Stimulated activated CD8-positive, alpha-beta memory T cell treated with anti-CD3 and anti-CD28 coated beads, Interleukin-7, amount 100 ng/mL, for 24 hours (primary cell): ENCODE data around the gene CPEB4.

Experiments used
- DNase-seq: peaks from one replicate; pipeline ENCODE4 v3.0.0-alpha.2; 2020; ENCODE audit warnings: low read depth

Gene CPEB4

DNA sequence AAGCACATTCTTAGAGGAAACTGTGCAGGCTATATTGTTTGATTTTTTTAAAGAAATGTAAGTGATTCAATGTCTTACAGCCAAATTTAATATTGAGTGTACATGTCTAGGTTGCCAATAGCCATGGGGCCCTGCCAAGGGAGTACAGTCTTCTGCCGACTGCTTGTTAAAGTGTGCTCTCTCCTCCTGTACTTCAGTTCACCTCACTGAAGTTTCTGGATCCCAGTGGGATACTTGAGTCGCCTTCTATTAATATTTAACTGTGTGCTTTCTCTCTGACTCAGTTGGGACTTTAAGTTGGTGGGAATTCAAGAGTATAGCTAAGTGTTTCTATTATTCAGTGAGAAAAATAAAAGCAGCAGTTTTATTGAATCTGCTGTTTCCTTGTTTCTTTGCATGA lies 56.4 kb downstream of the CPEB4 start:
- no peak for DNase-seq

DNA sequence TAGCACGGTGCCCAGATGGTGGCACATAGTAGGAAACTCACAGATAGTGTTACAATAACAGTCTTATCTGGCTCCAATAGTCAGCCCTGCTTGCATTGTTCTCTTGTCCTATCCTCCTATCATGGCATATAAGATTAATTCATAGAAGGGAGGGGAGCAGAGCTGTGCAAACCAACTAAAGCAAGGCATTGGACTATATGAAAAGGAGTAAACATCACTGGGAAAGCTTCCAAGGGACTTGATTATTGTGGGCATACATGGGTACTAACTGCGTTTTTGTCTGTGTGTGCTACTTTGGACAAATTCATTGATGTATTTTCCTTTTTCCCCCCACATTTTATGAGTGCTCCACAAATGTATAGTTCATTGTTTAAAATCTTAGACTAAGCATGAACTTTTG lies 57.0 kb downstream of the CPEB4 start:
- no peak for DNase-seq

DNA sequence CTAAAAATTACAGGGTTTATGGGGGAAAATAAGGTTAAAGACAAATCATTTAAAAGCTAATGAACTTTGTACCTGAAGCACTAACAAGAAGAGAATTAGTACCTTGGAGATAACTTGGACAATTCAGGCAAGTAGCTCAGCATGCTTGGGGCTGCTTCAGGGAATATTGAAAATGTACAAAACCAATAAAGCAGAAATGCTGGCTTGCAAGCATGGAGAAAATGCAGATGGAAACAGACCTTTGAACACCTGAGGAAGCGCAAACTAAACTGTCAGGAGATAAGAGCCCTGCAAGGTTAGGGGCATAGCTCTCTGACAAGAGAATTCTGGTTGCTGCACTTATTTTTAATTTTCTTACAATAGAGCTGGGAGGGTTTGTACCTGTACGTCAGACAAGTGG lies 58.2 kb downstream of the CPEB4 start:
- DNase-seq: no peak

DNA sequence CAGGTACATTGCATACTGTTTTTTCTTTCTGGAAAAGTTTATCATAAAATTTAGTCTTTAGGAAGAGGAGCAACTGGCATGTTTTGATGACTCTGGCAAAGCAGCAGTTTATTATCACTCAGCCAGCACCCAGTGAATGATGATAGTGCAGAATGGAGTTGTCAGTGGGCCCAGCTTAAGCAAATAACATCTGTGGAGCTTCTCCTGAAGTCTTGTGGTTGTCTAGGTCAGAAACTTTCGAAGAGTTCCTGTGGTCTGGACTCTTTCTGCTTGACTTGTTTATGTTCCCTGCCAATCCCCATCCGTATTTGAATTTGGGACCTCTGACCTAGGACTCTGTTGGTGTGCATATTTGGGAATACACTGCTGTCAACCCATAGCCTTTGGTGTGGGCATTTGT lies 62.7 kb downstream of the CPEB4 start:
- no peak for DNase-seq

DNA sequence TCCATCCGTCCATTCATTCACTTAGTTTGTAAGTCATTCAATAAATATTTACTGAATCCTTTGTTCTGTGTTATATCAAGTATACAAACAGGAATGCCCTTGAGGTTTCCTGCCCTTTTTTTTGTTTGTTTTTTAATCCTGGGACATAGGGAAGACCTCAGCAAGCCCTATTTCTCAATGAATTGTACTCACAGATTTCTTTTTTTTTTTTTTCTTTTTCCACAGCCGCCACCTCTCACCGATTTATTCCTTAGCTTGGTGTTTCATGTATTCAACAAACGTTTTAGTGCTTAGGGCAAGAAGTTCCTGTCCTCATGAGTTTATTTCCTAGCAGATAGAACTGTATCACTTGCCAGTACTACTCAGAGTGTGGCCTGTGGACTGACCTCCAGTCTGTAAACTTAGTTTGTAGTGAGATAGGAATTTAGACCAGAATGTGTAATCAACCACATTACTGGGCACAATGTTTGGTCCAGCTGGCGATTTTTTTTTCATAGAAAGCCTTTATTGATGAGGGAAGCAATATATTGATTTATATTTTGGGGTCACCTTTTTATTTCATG lies 65.5 kb downstream of the CPEB4 start:
- no peak for DNase-seq

DNA sequence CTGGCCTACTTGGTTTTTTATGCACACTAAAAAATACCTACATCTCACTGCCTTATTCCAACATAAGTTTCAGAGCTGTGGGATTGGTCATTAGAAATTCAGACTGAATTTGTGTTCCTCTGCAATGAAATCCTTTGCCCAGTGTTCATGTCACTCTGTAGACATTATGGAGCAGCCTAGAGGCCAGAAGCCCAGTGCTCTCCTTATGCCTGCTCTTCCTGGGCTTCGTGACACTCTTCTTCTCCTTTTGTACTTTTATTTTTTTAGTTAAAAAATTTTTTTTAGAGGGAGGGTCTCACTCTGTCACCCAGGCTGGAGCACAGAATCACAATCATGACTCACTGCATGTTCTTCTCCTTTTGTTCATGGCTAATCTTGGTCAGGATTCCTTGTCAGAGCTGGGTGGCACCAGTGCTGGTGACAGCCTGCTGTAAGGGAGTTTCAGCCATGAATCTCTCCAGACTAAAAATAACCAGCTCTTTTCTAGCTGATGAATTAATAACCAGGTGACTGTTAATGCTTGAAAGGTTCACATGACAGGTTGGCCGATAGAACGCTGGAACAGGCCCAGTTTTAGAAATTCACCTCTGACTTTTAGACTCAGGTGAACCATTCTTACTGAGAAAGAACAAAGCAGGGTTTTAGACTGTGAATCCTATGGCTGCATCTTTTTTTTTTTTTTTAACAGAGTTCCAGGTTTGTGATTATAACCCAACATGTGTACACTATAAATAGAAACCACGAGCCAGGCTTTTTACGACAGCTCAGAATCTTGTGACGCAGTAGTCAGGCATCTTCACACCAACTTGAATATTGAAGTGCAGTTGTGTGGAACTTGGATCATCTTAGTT lies 66.7 kb downstream of the CPEB4 start:
- no peak for DNase-seq

DNA sequence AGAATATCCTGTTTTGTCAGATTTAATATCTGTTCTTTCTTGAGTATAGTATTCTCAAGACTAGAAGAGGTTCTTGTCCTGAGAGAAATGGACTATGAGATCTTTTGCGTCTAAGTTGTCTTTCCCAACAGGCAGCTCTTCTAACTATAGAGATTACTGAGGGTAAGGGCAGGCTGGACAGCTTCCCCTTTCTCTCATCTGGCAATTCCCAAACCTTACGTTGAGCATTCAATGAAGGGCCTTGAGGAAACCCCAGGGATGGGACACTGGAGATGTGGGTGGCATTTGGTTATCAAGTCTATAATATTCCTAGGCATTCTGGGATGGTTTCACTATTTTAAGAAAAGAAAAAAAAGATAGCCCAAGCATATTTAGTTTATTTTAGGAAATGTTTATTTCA lies 72.8 kb downstream of the CPEB4 start:
- DNase-seq: no peak

DNA sequence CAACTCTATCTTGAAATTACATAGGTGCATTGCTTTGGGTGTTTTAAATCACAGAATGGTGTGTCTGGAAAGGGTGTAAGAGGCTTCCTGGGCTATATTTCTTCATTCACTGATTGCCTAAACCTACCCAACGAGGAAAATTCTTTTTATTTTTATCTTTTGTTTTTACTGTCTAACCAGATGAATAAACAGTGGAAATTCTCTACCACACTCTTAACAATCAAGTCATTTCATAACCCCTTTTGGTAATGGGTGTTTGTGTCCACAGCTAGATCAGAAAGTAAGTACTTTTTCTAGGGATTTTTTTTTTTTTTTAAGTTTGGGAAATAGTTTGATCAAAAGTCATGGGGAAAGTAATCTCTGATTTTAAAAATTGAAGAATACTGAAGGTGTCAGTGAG lies 73.3 kb downstream of the CPEB4 start:
- no peak for DNase-seq

DNA sequence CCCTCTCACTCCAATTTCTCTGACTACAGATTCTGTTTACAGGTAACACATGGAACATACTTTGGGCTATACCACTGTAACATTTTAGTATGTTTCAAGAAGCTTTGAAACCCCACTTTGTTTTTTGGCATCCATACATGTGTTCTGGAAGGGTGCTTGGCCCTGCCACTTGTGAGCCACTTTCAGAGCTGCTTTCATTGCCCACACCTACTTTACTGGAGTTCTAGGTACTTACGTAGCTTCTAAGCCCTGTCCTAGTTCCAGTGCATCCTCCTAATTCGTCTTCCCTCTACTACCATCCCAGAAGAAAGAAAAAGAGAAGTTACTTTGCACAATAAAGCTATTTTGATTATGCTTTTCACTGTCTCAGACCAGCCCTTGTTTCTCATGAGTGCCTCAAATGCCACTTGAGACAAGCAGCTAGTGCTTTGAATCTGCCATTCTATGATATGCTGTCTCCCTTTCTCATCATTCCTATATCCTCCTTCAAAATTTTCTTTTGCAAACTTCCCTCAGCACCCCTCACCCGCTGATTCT lies 74.4 kb downstream of the CPEB4 start:
- DNase-seq: no peak

DNA sequence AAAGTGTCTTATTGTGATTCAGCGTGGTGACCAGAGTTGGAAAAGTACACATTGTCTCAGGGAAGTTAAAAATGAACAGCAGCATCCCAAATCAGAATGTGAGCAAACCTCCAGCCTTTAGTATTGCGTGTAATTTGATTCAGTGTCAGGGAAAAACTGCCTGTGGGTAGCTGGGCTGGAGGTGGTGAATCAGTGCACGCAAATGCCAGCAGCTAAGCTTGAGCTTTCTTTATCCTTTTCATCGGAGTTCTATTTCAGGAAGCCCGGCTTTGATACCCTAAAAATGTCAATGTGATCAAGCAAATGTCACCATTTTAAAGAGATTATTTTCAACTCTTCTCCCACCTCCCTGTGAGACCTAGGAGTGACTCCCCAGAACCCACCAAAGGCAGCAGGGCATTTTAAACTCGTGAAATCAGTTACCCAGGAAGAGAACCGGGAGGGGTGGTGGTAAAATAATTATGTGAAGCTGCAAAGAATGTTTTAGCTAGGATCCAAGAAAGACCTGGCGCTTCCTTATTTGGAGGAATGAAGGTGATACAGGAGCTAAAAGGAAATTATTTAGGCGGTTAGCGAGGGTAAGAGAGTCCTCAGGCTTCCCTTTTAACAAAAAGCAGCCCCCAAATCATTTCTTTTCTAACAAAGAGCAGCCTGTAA lies 75.2 kb downstream of the CPEB4 start:
- no peak for DNase-seq

DNA sequence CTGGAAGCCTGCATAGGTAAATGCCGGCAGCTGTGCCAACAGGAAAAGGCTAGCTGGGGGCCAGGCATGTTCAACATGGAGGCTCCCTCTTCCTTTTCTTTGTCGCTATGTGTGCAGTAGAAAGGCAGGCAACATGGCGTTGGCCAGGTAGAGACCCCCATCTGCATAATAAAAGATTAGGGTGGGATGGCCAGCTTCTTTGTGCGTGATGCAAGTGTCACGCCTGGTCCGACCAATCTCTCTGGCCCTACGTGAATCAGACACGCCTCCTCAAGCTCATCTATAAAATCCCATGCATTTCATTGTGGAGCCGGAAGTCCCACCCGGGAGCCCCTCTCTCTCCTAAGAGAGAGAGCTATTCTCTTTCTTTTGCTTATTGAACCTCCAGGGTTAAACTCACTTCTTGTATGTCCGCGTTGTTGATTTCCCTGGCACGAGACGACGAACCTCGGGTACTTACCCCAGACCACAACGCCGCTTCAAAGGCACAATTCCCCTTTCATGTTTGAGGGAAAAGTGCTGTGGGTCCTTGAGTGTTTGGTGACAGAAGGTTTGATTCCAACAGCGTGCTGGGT lies 75.8 kb downstream of the CPEB4 start:
- no peak for DNase-seq

DNA sequence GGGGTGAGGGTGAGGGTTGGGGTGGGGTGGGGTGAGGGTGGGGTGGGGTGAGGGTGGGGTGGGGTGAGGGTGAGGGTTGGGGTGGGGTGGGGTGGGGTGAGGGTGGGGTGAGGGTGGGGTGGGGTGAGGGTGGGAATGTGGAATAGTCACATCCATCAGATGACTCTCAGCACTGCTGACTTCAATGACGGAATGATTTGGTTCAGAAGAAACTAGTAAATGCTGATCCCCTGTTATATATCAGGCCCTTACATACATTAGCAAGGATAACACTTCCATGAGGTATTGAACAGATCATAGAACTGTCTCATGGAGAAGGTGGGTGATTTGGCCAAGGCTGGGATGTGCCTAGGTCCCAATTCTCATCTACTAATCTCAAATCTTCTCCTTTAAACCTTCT lies 76.4 kb downstream of the CPEB4 start:
- no peak for DNase-seq

DNA sequence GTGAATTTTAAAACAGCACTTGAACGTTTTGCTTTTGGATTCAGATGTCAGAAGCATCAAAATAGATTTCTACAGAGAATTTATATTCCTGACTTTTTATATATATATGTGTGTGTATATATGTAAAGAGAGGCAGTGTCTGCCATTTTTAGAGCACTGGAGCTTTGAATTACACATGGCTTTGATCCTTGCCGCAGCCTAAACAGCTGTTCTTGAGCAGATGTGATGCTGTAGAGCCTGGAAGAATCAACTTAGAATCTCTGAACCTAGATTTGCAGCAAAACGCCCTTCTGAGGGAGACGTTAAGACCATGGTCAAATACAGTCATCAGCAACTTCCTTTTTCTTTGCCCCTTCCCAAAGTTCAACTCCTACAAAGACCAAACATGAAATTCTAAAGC lies 79.1 kb downstream of the CPEB4 start:
- DNase-seq: no peak

DNA sequence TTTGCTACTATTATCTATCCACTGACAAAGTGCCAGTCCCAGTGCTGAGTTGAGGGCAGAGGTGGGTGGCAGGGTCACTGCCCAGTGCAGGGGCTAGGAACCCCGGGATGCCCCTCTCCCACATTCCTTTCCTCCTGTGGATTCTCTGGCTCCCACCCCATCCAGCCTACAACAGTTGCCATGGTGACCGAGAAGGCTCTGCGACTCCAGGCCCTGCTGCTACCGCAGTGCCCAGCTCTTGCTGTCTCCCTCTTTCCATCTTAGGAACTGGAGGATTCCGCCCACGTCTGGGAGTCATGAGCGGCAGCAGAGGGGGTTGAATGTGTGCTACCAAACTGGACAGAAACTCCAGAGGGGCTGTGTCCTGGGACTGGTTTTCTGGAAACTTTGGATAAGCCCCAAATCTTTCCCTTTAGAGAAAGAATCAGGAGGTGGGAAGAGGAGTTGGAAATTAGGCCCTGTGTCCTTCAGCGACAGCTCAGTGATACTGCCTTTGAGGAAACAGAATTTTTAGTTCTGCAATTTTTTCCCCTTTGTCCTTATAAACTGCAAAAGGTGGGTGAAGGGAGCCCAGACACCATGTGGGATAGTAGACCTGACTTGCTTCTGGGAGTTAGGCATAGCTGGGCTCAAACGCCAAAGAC lies 80.1 kb downstream of the CPEB4 start:
- no peak for DNase-seq

DNA sequence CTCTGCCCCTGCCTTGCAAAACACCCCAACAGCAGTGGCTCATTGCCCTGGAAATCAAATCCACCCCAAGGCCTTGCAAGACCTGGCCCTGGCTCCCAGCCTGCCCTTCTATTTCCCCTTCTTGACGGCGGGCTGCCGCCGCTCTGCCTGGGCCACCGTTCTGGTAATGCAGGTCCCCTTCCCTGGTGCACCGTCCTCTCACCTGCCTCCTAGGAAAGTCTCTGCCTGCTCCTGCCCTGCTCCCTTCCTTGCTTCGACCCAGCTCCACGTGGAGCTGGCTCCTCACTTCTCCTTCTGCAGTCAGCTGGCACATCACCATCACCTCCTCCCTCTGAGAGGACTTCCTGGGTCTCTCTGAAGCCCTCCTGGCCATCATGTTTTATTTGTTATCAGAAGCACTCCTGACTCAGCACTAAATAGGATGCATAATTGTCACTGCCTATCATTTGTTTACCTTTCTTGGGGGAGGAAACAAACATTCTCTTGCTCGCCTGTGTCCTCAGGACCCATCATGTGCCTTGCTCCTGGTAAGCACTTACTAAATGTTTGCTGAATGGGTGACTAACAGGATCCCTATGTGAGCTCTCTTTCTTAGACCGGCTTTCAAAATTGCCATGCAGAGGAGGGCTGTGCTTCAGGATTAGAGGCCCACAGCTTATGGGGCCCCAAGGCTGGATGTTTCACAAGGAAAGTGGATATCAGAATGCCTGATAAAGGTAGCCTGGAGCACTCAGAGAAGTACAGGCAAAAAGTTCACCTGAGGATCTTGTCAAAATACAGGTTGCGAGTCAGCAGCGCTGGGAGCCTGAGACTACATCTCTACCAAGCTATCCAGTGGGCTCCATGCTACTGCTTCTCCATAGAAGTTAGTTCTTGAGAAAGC lies 81.3 kb downstream of the CPEB4 start:
- DNase-seq: no peak

DNA sequence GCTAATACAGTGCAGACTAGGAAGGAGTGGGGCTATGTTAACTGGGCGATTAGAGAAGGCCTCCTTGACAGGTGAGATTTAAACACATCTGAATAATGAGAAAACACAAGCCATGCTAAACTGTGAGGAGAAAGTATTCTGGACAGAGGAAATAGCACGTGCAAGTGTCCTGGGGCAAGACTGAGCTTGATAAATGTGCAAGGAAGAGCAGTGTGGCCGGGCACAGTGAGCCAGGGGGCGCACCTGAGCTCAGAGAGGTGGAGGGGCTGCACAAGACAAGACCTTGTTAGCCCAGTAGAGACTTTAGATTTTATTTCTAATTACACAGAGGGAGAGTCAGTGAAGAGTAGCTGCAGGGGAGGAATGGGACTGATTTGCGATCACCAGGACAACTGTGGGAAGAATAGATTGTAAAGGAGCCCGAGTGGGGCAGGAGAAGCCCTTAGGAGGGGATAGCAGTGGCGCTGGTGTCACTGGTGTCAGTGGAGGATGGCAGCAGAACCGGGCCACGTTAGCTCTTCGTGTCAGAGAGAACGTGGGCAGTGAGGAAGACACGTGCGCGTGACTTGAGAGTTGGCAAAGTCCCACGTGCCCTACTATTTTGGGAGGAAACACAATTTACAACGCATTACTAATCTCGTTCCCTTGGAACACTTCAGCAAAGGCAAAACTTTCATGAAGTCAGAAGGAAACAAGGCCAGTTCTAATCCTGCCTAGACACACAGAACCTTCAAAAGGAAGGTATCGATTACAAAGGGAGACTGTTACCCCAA lies 82.9 kb downstream of the CPEB4 start:
- DNase-seq: no peak

DNA sequence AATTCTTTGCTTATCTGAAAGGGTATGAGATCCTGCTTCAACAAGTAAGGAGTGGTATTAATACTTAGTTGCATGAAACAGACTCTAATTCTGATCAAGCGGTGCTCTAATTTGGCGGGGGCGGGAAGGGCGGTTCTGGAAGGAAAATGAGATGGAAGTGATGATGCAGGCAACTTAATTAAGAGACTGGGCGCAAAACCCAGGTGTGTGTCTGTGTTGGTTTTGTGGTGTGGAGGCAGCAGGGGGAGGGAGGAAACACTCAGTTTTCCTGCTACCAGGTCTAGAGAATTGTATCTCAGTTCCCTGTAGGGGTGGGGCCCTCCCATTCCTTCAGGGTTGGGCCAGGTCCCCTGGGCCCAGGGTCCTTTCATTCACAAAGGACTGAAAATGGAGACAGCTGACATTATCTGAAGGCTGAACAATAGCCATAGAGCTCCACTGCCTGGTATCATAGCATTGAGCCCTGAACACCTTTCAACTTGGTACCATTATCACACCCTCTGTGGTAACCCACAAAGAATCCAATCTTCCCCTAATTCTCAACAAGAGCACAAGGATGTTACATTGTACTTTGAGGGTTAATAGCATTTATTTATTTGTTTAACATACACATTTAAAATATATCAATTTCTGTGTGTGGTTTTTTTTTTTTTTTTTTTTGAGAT lies 83.7 kb downstream of the CPEB4 start:
- no peak for DNase-seq

DNA sequence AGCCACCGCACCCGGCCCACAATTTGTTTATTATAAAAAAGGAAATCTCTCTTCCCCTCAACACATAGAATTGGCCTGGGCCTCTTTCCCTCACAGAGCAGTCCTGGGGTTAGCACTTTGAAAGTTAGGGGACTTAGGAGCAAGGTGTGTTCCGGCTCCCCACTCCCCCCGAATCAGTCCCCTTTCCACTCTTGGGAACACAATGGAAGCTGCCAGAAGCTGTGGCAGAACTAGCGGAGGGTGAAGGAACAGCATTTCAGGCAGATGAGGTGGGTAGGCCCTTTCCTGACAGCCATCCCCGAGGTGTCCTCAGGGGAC lies 84.4 kb downstream of the CPEB4 start:
- DNase-seq: no peak

DNA sequence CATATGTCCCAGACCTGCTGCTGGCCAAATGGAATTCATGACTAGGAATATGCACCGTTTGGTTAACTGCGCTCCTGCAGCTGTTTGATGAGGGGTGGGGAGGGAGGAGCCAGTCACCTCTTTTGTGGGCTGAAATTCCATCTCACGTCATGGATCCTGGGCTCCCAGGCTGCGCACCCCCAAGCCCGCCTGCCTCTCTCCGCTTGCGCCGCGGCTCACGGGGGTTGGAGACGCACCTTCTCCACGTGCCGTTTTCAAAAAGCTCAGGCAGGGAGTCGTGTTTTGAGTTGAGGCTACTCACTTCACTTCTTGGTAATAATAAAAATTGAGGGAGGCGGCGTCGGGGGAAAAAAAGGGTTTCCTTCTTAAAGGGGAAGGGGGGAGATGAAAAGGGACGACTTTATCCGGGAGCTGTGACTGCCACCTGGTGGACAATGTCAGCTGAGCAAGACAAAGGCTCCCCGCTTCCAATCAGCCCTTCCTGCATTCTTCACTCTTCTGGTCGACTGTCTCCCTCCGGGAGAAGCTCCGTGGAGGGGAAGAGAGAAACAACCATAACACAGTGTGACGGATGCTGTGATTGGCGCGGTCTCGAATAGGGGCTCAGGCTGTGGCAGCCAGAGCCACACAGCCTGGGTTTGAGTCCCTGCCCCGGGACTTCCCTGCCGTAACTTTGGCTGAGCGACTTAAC lies 84.9 kb downstream of the CPEB4 start:
- DNase-seq: peak; percentile 61

DNA sequence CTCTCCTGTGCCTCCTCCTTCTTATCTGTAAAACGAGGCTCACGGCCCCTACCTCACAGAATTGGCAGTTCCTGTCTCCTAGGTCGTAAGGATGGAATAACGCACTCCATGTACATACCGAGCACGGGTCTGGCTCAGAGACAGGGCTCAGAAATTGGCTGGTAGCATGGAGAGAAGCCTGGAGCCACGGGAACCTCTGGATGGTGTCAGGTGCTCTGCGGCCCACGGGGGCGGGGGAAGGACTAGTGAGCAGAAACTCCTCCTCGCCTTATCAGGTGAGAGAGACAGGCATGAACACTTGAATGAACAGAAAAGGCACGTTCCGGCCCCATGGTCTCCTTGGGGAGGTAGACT lies 85.4 kb downstream of the CPEB4 start:
- no peak for DNase-seq
